Body of pancreas (tissue), 4 donors: ENCODE results near the gene PTGR2.

Experiments
- CTCF ChIP-seq, 7 experiments: fragments of 450-650 bp in 4 of 7; fragments of 200-600 bp in 3 of 7; sonication (generic) in 3 of 7; IDR thresholded peaks; one replicate each; pipeline ENCODE4 v1.5.1; 2016 to 2019; ENCODE audit warnings: antibody characterized with exemption in 7 of 7
- POLR2A ChIP-seq, 3 donors: fragments of 450-650 bp; IDR thresholded peaks; one replicate each; pipeline ENCODE4 v1.6.1; 2016; ENCODE audit warnings: antibody characterized with exemption in 3 of 3, mild to moderate bottlenecking in 2 of 3

GRCh38 chr14:73823339-73823885, 28.2 kb upstream of the PTGR2 start:
- no peak for TF ChIP-seq CTCF (IDR thresholded peaks at IDR 0.05)
- no peak for TF ChIP-seq POLR2A (IDR thresholded peaks at IDR 0.05)
